IPS DF 4.7 (cell line): ENCODE data around the gene NMNAT3.

Experiments
- DNase-seq: peaks from one replicate; pipeline ENCODE4 v3.0.0-alpha.2; 2013; ENCODE audit warnings: low spot score; ENCODE audit errors: extremely low read depth

Gene NMNAT3

DNA sequence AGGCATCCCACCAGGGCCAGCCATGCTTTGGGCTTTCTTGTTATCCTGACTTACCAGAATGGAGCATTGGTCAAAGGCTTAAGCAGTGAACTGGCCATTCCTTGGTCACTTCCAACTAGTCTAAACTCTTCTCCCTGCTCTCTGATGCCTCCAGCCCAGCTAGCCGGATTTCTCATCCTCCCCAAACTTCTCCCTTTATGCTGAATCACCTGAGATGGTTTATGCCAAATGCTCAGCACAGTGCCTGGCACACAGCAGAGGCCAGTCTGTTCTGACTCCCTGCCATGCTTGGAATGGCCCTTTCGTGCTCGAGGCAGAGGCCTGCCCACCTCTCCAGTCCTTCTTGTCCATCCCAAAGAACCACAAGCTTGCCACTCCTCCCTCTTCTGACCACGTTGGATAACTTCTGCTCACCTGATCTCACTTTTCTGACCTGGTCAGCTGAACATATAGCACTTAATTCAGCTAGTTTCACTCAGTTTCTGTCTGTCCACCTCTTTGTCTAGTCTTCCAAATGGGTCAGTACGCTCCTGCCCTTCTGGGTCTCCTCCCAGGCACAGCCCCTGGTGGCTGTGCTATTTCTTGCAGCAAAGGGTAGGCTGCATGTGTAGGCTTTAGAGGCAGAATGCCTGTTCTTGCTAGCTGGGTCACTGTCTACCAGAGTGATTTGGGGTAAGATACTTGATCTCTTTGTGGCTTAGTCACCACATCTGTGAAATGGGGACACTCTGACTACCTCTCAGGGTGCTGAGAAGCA, 136.1 kb downstream of the NMNAT3 start:
- no peak for DNase-seq

DNA sequence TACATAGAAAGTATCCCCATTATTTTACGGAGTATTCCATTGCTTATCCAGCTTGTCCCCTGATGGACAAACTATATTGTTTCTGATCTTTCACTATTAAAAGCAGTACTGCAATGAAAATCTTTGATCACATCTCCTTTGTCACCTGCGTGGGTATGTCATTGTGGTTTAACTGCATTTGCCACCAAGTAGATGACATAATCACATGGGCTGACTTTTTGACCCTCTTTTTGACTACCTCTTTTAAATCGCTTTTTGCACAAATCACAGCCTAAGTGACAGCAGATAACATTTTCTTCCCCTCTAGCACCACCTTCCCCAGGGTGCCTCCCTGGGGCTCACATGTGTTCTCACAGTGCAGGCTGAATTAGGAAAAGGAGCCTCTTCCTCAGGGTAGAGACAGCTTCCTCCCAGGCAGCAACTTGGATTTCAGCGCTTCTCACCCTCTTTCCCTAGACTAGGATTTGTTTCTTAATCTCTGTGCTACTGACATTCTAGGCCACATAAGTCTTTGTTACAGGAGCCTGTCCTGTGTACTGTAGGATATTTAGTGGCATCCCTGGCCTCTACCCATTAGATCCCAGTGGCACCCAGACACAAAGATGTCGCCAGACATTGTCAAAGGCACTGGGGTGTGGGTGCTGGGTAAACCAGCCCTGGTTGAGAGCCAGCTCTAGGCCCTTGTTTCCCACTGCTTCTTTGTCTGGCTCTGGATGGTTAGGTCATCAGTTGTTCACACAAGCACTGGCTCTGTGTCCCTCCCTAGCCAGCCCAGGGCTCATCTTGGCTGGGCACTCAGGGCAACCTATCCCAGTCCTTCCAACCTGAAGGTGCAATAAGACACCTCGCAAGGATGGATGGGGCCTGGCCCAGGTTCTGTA, 136.9 kb downstream of the NMNAT3 start:
- no peak for DNase-seq

DNA sequence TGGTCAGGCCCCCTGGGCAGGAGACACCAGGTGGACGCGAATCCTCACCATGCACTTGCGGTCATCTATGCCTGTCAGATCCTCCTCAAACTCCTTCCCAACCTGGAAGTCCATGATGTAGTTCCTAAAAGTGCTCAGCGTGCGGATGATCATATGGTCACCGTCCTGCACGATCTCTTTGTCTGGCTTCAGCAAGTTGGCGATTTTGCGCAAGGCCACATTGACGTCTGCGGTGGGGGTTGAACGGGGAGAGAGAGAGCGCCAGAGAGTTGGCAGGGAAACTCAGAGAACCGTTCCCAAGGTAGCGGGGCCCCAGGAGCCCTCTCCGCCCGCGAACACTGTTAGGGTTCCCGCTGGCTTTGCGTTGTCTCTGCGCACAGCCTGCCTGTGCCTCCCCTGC, 139.0 kb downstream of the NMNAT3 start:
- DNase-seq = no peak

DNA sequence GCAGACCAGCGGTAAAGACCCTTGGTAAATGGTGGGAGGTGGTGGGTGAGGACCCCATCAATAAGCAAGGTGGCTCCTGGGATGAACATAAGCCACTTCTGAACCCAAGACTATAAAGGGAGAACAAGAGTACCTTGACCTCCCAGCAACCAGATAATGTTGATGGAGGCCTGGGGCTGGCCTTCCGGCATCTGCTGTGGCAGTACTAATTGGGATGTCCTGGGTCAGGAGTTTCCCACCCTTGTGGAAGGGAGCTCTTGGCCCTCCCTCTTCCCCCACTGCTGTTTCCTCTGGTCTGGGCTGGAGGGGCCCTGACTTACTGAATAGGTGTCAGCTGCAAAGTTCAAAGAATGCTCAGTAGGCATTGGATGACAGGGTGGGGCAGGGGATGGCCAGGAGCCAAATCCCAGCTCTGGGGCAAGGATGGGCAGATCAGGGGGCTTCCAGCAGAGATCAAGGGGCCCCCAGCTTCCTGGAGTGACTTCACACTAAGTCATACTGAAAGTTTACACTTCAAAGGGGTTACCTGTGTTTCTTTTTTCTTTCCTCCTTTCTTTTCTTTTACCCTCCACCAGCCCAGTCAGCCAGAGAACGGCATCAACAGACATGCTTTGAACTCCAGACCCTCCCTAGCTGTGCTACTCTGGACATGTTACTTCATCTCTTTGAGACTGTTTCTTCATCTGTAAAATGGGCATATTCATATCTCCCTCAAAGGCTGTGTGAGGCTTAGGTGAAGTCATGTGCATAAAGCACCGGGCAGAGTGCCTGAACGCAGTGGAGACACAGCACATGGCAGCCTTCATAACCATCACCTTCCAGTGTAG, 139.8 kb downstream of the NMNAT3 start:
- no peak for DNase-seq

DNA sequence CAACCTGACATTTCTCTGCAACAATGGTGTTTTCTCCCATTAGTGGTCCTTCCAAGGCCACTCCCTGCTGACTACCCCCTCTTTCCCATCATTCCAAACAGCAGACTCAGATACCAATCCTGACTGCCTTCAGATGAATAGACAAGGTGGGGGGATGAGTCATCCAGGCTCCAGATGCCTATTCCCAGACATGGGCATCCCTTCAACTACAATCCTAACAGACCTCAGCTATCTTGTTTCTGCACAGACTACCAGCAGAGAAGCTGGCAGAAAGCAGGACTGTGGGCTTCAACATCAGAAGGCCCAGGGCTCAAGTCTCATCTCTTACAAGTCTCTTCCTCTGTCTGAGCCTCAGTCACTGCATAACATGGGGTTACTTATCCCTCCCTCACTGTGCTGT, 140.4 kb downstream of the NMNAT3 start:
- no peak for DNase-seq

DNA sequence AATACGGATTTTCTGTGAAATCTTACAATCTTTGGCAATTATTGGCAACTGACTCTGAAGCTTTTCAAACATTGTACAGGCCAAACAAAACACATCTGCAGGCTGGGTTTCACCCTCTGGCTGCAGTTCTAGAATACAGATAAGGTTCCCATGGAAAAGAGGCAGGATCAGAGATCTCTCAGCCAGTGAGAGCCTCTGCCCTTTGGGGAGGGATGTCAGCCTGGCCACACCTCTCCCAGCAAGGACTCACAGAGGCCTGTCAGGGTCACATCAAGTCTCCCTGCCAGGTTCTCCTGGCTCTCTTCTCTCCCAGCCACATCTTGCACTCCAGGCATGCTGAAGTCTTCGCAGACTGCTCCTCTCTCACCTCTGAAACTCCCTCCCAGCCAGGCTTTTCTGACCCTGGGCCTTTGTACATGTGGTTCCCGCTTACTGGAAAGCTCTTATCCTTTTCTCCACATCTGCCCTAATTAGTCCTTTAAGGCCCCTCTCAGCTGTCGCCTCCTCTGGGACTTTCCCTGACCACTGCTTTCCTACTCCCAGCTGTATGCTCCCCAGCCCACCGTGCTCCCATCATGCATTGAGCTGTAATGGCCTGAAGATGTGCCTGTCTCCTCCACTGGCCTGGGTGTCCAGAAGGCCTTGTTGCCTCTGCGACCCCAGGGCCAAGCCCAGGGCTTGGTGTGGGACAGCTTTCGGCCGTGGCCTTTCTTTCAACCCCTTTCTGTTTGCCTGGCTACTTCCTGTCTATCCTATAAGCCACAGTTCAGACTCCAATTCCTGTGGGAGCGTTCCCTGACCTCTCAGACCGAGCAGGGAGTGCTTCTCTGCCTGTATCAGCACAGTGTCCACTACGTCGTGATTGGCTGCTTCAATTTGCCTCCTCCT, 142.5 kb downstream of the NMNAT3 start:
- DNase-seq = no peak

DNA sequence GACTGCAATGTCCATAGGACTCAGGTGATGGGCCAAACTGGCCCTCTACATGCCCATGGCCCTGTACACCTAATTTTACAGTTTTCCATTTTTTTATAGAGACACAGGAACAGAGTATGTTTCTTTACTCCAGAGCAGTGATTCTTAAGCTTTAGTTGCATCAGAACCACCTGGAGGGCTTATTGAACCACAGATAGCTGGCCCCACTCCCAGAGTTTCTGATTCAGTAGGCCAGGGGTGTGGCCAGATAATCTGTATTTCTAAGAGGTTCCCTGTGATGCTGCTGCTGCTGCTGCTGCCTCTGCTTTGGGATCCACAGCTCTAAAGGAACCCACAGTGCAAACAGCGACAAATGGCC, 143.3 kb downstream of the NMNAT3 start:
- no peak for DNase-seq

DNA sequence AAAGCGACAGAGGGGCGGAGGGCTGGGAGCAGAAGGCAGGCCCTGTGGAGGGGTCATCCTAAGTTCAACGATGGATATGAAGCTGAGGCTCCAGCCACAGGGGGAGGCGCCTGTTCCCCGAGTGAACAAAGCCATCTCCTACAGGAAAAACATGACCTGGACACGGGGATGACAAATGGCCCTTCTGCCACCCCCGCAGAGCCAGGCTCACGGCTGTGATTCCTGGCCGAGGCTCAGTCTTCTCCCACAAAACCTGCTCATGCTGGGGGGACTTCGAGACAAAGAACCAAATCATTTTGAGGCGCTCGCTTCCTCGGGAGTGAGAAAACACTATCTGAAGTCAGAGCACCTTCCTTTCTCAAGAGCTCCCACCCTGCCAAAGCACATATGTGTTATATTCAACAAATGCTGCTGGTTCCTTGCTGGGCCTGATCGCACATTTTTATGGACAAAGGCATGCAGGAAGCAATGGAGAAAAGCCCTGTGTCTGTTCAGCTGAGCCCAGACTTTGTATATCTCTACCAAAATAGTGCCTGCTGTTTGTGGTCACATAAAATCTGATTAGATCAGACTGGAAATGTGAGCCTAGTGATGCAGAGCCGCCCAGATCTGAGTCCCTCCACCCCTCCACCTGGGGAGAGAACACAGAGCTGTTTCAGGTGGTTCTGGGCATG, 143.9 kb downstream of the NMNAT3 start:
- DNase-seq = no peak

DNA sequence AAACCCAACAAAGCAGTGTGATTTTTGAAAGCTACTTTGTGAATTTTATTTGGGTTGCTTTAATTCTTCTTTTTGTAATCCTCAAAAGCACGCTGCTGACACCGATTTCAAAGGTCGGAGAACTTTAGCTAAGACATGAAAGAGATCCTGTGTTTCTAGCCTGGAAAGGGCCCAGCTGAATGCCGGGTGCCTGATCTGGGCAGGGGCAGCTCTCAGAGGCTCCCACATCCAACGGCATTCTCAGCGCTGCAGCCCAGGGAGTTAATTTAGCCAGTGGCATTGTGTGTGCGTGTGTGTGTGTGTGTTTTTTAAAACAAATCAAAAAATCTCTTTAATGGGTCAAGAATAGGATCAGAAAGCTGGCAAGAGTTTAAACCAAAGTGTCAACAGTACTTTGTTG, 144.8 kb downstream of the NMNAT3 start:
- DNase-seq = no peak

DNA sequence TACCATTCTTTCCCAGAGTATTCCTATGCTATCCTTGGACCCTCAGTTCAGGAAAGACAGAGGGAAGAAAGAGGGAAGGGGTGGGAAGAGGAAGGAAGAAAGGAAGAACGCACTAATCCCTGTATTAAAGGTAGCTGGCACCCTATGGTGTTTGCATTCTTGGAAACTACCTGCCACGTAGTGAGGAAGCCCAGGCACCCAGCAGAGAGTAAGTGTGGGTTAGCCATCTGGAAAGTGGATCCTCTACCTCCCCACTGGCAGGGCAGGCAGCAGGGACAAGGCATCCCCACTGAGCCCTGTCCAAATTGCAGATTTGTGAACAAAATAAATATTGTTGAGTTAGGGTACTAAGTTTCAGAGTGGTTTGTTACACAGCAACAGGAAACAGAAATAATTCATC, 147.1 kb downstream of the NMNAT3 start:
- no peak for DNase-seq

DNA sequence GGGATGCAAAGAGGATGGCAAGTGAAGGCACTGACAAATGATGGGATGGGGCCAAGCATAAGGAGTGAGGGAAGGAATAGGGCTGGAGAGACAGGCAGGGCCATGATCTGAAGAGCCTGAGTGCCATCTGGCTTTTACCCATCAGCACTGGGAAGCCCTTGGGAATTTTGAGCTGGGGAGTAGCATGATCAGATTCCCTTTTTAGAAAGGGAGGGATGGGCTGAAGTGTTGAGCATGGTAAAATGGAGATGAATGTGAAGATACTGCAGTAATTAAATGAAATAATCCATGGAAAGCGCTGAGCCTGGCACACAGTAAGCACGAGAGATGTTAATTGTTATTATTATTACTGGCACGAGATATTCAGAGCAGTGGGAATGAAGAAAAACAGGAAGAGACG, 148.1 kb downstream of the NMNAT3 start:
- DNase-seq = no peak

DNA sequence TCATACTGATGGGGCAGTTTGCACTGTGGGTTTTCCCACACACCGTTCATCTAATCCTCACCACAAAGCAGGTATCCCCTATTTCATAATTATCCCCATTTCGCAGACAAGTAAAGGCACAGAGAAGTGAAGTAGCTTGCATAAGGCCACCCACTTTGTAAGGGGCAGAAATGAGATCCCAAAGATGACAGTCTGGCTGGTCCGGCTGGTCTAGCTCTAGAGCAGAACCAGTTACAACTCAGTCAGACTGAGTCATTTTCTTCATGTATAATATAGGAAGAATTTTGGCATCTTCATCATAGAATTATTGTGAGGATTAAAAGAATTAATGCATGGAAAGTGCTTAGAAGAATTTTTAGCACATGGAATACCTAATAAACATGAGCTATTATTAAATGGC, 148.8 kb downstream of the NMNAT3 start:
- no peak for DNase-seq

DNA sequence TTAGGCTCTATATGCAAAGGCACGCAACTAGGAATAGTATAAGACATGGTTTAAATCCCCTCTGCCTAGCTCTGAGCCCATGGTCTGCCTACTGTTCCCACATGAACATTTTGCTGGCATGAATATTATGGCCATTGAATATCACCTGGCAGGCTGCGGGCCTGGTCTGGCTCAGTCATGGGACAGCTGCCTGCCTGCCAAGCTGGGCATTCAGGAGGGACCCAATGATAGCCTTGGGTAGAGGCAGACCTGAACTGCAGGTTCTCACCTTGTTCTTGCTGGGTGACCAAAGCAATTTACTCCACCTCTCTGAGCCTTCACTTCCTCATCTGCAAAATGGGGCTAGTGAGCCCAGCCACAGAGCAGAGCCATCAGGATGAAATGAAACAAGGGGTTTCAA, 149.5 kb downstream of the NMNAT3 start:
- DNase-seq = no peak

DNA sequence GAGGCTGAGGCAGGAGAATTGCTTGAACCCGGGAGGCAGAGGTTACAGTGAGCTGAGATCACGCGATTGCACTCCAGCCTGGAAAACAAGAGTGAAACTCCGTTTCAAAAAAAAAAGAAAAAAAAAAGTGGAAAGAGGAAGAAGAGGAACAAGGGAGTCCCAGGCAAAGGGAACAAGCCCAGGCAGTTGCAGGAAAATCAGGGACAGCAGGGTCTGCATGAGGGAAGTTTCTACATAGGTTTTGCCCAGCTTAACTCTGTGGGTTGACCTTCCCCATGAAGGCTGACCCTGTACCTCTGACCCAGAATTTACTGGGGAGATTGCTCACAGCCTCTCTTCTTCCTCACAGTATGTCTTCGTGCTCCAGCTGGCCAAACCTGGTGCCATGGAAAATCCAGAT, 150.5 kb downstream of the NMNAT3 start:
- DNase-seq = no peak

DNA sequence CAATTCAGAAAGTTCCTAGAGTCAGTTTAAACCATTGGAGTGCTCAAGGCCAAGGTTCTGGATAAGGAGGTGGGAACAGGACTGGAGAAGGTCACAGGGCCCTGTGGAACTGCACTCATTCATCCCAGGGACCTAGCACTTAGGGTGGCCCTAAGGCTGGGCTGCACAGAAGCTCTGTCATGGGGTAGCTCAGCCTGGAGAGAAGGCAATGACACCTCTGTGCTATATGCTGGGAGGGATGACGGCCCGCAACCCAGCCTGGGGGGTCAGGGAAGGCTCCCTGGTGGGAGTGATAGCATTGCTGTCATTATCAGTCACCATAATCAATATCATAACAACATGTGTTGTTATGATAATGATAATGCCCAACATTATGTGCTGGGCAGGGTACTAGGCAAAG, 151.6 kb downstream of the NMNAT3 start:
- no peak for DNase-seq

DNA sequence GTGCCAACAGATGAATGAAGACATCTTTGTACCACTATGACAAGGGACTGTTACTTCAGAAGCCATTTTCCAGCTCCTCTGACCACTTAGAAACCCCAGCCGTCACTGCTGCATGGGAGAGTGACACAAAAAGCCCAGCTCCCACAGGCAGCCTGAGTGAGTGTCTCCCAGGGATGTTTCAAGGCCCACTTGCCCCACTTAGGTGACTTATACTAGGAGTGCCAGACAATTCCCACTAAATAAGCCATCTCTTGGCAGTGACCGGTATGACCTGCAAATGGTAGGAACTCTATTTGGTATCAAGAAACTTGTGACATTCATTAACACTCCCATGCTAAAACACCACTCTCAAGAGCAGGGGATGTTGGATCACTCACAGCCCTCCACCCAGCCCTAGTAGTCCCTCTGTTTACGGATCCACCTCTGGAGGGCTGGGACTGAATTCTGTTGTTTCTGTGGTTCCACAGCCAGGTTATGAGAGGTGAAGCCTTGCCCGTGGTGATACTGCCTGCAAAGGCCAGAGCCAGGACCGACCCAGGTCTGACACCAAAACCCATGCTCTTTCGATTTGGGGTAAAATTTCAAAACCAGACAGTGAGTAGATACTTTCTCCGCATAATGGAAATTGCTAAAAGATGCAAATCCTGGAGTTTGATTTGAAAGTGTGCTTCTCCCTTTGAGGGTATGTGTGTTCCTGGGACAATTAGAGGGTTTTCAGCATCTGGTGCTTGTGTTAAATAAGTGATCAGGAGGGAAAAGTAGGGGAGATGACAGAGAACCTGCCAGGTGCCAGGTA, 152.7 kb downstream of the NMNAT3 start:
- no peak for DNase-seq

DNA sequence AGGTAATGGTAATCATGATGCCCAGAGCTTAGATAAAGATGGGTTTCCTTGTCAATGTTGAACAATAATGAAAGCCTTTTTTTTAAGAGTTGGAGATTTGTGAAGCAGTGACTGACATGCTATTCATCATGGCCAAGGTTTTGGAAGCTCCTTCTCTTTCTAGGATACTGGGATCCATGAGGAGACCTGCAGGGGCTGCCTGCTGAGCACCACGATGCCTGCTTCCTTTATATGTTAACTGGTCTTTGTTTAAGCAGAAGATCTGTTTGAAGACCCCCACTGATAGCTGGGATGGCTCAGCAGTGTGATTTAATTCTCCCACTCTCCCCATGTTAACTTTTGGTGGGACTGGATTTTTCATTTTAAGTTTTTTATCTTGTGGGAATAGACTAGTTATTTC, 154.1 kb downstream of the NMNAT3 start:
- no peak for DNase-seq

DNA sequence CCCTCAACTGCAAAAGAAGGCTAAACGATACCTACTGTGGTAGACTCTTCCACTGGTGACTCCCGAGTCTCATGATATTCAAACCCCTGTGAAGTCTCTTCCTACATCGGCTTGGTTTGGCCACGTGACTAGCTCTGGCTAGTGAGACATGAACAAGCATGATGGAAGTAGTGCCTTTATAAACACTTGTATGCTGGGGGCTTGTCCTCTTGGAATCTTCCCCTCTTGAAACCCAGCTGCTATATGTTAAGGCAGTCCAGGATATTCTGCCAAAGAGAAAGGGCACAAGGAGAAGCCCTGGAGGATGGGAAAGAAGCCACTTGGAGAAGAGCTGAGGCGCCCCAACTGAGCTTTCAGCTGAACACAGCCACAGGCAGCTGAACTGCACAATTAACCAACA, 154.6 kb downstream of the NMNAT3 start:
- no peak for DNase-seq

DNA sequence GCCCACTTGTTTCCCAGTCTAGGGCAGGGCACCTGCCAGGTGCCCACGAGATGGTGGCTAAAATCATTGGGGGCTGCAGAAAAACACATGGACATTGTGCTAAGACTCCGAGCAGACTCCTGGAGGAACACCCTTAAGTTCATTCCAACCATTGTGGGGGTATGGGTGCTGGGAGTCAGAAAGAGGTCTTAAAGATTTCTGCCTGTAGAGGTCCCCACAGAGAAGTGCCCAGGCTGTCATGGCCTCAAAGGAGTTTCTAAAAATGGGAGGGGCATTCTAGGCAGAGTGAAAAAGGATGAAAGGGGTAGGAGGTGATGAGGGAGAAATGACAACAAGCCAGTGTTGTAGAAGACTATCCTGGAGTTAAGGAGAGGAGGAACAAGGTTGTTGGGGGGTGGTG, 155.4 kb downstream of the NMNAT3 start:
- DNase-seq = no peak

DNA sequence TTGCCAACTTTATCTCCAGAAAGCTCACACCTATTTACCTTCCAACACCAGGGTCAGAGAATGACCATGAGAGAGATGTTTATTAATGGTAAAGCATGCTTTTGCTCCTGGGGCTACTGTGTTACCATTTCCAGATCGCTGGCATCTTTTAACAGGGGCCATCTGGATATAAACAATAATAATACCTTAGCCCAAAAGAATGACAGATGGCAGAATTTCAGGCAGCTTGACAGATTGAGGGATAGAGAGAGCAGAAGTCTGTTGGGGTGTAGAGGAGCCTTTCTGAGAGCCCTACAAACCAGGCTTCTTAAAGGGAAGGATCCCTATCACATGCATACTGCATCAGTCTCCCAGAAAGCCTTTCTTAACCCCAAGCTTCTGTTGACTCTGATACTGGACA, 156.0 kb downstream of the NMNAT3 start:
- no peak for DNase-seq
